HG03280 (cell line): ENCODE results near the gene BCAS1.

ENCODE experiments used
- ATAC-seq: cut with Tn5 transposase; IDR thresholded peaks from one replicate; pipeline ENCODE4 v1.9.1; 2021; ENCODE audit warnings: mild to moderate bottlenecking, moderate library complexity; ENCODE audit not compliant: unreplicated experiment

BCAS1 gene

GRCh38 chr20:53914091-53914780, 156.2 kb downstream of the BCAS1 start:
- ATAC-seq: no peak

- ATAC-seq: no peak
Observed at GRCh38 chr20:53911301-53911700, 159.1 kb downstream of the BCAS1 start.

- no peak for ATAC-seq
Observed at GRCh38 chr20:53910351-53911002, 159.9 kb downstream of the BCAS1 start.

DNA sequence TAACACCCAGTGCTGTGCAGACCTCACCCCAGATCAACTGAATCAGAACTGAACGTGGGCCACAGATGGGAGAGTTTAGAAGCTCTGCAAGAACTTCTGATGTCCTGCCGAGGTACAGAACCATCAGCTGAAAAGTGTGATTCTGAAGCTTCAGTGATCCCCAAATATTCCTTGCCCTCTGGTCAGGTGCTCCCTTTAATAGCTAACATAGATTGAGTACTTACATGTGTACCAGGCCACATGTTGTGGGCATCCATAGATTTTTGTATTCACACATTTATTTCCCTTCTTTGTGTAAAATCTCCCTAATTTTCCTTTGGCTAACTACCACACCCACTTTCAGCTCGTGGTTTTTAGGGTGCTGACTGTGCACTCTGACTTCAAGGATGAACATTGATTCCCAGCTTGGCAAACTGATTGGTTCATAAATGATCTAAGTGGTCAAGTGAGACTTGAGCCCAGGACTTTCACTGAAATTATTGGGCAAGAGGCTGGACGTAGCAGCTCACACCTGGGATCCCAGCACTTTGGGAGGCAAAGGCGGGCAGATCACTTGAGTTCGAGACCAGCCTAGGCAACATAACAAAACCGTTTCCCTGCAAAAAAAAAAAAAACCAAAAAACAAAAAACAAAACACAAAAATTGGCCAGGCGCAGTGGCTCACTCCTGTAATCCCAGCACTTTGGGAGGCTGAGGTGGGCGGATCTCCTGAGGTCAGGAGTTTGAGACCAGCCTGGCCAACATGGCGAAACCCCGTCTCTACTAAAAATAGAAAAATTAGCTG, 162.2 kb downstream of the BCAS1 start:
- ATAC-seq: no peak

DNA sequence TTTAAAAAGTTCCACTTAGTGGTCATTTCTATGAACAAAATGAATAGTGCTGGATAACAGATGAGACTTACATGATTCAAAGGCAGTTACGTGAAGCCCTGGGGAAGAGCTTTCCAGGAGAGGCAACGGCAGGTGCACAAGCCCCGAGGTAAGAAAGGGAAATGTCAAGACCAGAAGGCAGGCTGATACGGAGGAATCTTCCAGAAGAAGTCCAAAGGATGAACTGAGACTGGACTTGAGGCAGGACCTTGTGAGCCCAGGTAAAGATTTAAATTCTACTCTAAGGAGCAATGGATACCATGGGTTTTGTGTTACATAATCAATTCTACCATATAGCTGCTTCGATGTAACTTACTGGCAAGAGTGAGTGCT, 164.6 kb downstream of the BCAS1 start:
- ATAC-seq: no peak

DNA sequence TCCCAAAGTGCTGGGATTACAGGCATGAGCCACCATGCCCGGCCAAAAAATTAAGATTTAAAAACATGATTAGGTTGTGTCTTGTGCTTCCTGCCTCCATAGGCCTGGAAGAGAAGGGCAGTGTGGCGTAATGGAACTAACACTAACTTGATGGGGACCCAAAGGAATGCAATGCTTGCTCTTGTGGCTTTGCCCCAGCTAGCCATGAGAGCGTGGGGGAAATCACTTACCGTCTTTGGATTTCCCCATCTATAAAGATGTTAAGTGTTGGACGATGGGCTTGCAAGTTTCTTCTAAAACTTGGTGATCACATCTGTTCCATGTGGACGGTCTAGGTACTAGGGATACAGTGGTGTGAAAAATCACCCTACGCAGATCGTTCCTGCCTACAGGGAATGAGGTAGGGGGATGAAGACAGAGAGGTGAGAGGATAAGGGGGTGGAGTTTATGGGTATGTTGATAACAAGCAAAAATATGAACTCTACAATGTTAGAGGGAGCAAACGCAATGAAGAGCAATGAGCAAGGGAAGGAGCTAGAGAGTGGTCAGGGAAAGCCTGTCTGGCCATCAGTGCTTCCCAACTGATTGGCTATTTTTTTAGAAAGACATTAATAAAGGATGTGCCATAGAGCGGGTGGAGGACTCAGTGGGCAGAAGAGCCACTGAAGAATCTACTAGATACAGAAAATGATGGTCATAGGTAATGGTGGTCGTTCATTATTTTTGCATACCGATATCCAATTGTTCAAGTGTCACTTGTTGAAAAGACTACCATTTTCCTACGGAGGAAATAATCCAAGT, 165.2 kb downstream of the BCAS1 start:
- no peak for ATAC-seq

- no peak for ATAC-seq
Observed at GRCh38 chr20:53904261-53904660, 166.1 kb downstream of the BCAS1 start.

- no peak for ATAC-seq
Observed at GRCh38 chr20:53903652-53903987, 166.8 kb downstream of the BCAS1 start.

- ATAC-seq: no peak
Observed at GRCh38 chr20:53902968-53903651, 167.3 kb downstream of the BCAS1 start.

DNA sequence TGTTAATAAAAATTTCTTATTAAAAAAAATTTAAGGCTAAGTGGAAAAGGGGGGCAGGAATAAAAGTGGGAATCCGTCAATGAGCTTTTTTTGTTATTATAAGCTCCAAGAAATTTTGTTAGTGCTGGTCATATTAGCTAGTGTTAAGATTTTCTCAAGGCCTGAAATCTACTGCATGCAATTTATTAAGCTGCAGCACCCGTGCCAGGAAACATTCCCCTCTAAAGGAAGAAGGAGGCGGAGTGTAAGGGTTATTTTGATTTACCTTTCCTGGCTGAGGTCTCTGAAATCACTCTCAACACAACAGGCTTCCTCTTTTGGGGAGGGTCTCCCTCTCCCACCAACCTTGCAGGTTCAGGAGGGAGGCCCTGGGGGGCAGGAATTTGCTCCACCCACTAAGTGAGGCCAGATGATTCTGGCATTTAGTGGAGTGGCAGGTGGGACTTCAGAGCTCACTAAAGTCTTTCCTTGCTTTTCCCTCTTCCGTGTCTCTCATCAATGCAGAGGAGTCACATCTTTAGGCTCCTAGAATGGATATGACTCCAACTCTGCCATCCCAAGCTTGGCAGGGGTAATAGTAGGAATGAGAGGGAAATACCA, 168.8 kb downstream of the BCAS1 start:
- ATAC-seq: no peak

GRCh38 chr20:53901064-53901463, 169.3 kb downstream of the BCAS1 start:
- no peak for ATAC-seq

DNA sequence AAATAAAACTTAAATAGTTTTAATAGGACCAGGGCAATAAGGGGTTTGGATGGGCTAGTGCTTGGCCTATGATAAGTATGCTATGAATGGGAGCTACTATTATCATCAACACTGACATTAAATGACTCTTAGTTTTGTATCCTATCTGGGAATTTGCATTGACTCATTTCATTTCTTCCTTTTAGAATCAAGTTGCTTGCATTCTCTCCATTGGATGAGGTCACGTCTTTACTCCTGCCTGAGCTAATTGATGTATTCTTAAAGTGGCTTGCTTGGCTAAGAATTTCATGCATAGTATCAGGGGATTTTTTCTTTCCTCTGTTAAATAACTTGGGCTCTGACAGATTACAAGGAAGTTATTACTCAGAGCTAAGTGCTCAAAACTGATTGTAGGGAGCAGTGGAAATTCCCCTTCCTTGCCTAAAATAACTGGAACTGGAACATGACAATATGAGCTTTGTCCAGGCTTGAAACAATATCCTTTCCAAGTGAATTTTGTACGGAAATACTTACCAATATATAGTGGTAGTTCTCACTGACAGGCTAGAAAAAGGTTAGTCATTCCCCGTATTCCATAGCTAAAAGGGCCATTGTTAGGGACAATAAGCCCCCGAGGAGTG, 169.9 kb downstream of the BCAS1 start:
- ATAC-seq: no peak

- peak; percentile 71 for ATAC-seq
Observed at GRCh38 chr20:53899351-53900167, 170.8 kb downstream of the BCAS1 start.

- ATAC-seq: no peak
Observed at GRCh38 chr20:53898556-53898931, 171.8 kb downstream of the BCAS1 start.

GRCh38 chr20:53897884-53898555, 172.4 kb downstream of the BCAS1 start:
- ATAC-seq: no peak

GRCh38 chr20:53896647-53897046, 173.7 kb downstream of the BCAS1 start:
- no peak for ATAC-seq

DNA sequence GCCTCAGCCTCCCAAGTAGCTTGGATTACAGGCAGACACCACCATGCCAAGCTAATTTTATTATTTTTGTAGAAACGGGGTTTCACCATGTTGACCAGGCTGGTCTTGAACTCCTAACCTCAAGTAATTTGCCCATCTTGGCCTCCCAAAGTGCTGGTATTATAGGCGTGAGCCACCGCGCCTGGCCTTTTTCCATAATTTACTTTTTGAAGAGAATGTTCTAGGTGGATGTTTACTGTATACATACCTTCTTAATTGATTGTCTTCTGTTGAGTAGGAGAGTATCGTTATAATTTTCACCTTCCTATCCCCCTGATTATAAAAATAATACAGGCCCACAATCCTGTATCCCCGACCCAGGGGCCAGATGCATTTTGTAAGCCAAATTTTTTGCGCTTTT, 174.4 kb downstream of the BCAS1 start:
- no peak for ATAC-seq

- no peak for ATAC-seq
Observed at GRCh38 chr20:53895385-53895755, 175.0 kb downstream of the BCAS1 start.
